ENCODE data around the gene BTC. TPM values are rescaled to one million over a fixed set of nuclear protein-coding genes. Genes with fewer than 3 reads are reported as not detected.
A peak's percentile ranks its signal among the peaks of the same experiment; 100 is the strongest.
"Not testable (repeated sequence)": the region's sequence is repeated elsewhere in the genome, so short reads cannot be mapped to it uniquely, and the experiment has no call there.

BTC gene
- polyA plus RNA-seq, 3 donors = 6.2 to 7.1 (median 6.4) TPM

DNA sequence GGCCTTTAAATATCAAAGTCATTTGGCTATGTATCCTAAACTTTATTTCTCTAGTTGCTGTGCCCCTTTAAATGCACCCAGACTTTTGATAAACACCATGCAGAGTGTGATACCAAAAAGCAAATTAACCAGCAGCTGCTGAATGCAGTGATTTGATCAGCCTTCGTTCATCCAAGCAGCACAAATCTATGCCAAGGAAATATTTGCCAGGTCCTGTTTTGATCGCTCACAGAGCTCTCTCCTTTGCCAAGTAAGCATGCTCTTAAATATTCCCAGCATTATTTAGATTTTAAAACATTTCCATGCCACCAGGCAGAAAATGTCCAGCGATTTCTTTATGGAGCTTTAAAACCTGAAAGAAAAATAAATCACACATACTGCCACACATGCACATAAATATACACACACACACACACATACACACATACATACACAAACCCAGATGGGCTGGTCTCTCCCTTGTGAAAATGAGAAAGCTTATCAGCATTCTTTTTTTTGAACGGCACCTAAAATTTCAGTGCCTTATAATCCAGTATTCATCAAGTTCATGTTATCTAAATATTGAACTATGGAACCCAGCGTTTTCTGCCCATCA is 35.7 kb downstream of the BTC start:
- no peak for DNase-seq (ENCODE audit: low read depth in 3 of 3, low spot score in 2 of 3)

- DNase-seq (ENCODE audit: low read depth in 3 of 3, low spot score in 2 of 3) = no peak
Observed at GRCh38 chr4:74757136-74757535, 37.2 kb downstream of the BTC start.

DNA sequence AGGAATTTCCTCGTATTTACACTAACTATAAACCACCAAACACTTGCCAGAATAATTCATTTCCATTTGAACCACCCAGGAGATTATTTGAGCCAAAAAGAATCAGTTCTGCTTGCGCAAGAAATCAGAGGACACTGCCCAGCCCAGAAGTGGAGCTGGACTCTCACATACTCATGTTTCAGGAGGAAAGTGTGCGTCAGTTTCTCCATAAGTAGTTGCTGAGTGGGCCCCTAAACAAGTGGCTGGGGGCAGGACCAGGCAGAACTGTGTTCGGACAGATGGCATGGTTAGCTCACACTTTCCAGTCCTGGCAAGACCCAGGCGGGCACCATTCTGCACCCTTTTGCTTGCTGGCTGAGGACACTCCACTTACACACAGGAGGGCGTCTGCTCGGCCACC is 38.8 kb downstream of the BTC start:
- no peak for DNase-seq (ENCODE audit: low read depth in 3 of 3, low spot score in 2 of 3)

DNA sequence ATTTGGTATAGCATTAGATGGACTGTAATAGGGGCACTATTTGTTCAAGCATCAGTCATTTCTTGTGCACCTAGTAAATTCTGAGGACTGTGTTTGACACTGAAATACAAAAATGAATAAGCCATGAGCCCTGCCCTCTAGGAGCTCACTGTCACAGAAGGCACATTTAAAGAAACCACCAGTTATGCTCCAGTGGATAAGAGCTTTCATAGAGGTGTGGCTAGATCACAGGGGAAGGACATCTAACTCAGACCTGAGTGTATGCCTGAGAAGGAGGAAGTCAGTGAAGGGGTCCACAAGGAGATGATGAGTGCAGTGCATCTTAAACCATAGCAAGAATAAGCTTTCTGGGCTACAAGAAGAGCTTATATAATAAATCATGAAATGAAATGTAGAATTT is 40.1 kb downstream of the BTC start:
- DNase-seq (ENCODE audit: low read depth in 3 of 3, low spot score in 2 of 3) = no peak

- DNase-seq (ENCODE audit: low read depth in 3 of 3, low spot score in 2 of 3) = no peak
Observed at GRCh38 chr4:74752798-74753197, 41.5 kb downstream of the BTC start.

DNA sequence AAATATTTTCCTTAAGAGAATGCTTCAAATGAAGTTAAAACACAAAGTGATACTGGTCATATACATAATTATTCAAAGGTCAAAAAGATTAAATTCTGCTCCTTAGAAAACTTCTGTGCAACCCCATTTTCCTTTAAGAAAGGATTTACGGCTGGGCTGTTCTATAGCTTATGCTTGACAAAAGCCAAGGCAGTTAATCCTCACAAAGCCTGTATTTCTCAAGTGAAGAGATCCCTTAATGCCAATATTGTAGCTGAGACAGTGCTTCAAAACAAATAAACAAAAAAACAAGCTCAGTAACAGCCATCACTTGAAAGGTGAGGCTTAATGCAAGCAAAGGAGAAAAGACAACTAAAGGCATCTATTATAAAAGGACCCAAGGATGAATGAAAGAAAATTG is 42.5 kb downstream of the BTC start:
- no peak for DNase-seq (ENCODE audit: low read depth in 3 of 3, low spot score in 2 of 3)

DNA sequence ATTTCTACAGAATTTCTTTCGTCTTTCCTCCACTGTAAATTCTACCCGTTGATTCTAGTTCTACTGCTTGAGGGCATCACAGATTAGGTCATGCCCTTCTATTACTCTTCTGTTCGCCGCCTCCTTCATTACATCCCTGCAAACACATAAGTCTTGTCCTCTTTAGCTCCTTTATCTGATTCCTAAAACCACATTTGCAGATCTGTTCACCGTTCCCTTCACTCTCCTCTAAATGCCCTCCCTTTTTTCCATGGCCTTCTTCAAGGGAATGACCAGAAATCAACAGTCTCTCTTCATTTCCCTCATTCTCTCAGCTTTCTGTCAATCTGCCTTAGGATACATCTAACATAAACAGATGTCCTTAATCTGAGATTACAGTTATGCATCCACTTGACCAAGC is 43.1 kb downstream of the BTC start:
- DNase-seq (ENCODE audit: low read depth in 3 of 3, low spot score in 2 of 3) = no peak

GRCh38 chr4:74742185-74742584 is 52.1 kb downstream of the BTC start:
- no peak for DNase-seq (ENCODE audit: low read depth in 3 of 3, low spot score in 2 of 3)

- no peak for DNase-seq (ENCODE audit: low read depth in 3 of 3, low spot score in 2 of 3)
Observed at GRCh38 chr4:74738464-74739143, 55.7 kb downstream of the BTC start.

DNA sequence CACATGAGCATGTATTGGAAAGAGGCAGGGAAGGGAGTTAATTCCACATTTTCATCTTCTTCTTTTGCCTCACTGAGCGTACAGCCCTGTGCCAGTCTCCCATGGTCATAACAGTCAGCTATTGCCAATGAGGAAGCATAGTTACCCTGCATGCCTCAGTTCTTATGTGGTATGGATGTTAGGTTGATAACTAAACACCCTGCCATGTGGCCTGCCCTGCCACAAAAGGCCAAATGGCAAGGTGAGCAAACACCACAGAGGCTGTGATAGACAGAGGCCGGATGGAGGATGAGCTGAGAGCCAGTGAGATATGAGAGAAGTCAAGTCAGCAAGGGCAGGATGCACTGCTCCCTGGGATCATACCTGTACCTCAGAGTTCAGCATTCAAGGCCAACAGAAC is 59.3 kb downstream of the BTC start:
- no peak for DNase-seq (ENCODE audit: low read depth in 3 of 3, low spot score in 2 of 3)

- DNase-seq (ENCODE audit: low read depth in 3 of 3, low spot score in 2 of 3) = no peak
Observed at GRCh38 chr4:74733756-74734155, 60.6 kb downstream of the BTC start.

GRCh38 chr4:74724979-74725378 is 69.3 kb downstream of the BTC start:
- DNase-seq (ENCODE audit: low read depth in 3 of 3, low spot score in 2 of 3) = no peak

DNA sequence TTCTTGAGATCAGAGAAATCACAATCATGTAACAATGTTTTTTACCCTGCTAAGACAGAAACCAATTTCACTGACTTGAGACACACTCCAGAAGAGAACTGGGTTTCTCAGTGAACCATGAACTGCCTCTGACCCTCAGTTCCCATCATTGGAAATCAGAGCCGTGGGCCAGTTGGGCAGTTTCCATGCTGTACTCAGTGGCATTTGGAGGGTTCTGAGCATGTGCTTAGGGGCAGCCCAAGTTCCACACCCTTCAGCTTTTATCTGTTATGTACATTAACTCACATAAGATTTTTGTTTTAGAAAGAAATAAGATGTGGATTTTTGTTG is 77.9 kb downstream of the BTC start:
- DNase-seq (ENCODE audit: low read depth in 3 of 3, low spot score in 2 of 3) = peak in 1 of 3 donors; percentile 29

DNA sequence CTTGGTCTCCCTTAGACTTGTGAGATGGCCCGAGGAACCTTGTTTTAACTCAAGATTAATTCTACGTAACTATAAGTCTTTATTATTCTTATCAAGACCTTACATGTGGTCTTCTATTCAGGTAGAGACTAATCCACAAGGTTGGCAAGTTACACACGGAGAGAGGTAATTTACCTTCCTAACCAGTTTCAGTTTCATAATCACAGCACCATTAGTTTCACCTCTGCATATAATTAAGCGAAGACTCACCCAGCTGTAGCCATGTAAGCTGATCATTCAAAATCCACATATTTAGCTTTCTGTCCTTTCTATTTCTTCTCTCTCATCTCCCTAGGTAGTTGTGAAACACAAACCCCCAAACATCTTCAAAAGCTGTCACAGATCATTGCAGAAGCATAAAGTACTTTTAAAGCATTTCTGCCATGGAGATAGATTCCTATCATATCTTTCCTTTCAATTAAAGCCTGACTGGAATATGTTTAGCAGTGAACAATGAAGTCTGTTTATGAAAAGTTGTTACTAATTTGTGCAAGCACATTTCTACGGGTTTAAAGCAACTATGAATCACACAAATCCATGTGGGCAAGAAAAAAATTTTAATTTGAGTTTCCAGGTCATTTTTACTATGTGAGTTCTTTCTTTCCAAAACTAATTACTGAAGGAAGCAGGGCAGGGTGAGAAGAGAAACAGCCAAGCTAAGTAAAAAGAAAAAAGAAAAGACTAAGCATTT is 78.5 kb downstream of the BTC start:
- DNase-seq (ENCODE audit: low read depth in 3 of 3, low spot score in 2 of 3) = peak in 2 of 3 donors; percentile 8 to 27

DNA sequence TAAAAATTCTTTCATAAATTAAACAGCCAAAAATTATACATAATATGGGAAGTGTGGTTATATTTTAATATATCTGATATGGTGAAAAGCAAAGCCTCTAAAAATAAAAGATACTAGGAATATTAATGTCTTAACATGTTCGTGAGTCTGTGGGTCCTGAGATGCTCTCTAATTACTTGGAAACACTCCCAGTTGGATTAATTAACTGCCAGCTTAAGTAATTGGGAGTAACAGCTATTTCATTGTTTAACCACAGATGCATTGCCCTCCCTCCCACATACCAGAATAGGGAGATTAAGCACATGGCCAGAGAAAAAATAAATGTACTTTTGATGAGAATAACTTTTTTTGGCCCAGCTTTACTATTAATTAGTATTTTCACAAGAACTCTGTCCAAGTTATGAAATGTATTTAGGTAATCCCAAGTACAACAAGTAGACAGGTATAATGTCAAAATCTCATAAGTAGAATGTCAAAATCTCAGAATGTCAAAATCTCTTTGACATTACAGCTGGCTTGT is 79.7 kb downstream of the BTC start:
- no peak for DNase-seq (ENCODE audit: low read depth in 3 of 3, low spot score in 2 of 3)

DNA sequence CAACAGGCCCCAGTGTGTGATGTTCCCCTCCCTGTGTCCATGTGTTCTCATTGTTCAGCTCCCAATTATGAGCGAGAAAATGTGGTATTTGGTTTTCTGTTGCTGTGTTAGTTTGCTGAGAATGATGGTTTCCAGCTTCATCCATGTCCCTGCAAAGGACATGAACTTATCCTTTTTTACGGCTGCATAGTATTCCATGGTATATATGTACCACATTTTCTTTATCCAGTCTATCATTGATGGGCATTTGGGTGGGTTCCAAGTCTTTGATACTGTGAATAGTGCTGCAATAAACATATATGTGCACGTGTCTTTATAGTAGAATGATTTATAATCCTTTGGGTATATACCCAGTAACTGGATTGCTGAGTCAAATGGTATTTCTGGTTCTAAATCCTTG is 86.2 kb downstream of the BTC start:
- not testable (repeated sequence) for DNase-seq (ENCODE audit: low read depth in 3 of 3, low spot score in 2 of 3)

Other genes starting within 250 kb of the BTC start
- gene PARM1, start 138.6 kb upstream of the BTC start, polyA plus RNA-seq (ENCODE audit: insufficient read length in 3 of 3) = 10 to 100 TPM; 52.7 to 58.7 (median 58.6) TPM

Data from right renal cortex interstitium (tissue), 3 donors.